ENCODE results near the gene LAMA2.

GRCh38 chr6:128882991-128883611 lies at the start of gene LAMA2:
- TF ChIP-seq ARID2 (CRISPR knock-in tag; IDR thresholded peaks at IDR 0.05; ENCODE audit: borderline replicate concordance), result no peak
- TF ChIP-seq, protein P1, sequence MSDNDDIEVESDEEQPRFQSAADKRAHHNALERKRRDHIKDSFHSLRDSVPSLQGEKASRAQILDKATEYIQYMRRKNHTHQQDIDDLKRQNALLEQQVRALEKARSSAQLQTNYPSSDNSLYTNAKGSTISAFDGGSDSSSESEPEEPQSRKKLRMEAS (IDR thresholded peaks at IDR 0.05), result no peak

Measured in HepG2 (cell line).